ES-I3 (cell line): ENCODE results near the gene AGPAT1.

ENCODE experiments used
- H3K36me3 ChIP-seq: 2 replicates; pipeline ENCODE4 v1.6.1; 2013; ENCODE audit warnings: mild to moderate bottlenecking, low read length, control low read depth, moderate library complexity; ENCODE audit not compliant: insufficient read depth
- H3K4me1 ChIP-seq: 2 replicates; pipeline ENCODE4 v1.6.1; 2013; ENCODE audit warnings: mild to moderate bottlenecking, control low read depth, low read length; ENCODE audit not compliant: insufficient read depth
- H3K9ac ChIP-seq: 2 replicates; pipeline ENCODE4 v1.6.1; 2013; ENCODE audit warnings: low read depth, mild to moderate bottlenecking, low read length, moderate library complexity
- H3K9me3 ChIP-seq: 2 replicates; pipeline ENCODE4 v1.6.1; 2013; ENCODE audit warnings: mild to moderate bottlenecking, low read length, moderate library complexity; ENCODE audit not compliant: control insufficient read depth, insufficient read depth

The AGPAT1 gene

DNA sequence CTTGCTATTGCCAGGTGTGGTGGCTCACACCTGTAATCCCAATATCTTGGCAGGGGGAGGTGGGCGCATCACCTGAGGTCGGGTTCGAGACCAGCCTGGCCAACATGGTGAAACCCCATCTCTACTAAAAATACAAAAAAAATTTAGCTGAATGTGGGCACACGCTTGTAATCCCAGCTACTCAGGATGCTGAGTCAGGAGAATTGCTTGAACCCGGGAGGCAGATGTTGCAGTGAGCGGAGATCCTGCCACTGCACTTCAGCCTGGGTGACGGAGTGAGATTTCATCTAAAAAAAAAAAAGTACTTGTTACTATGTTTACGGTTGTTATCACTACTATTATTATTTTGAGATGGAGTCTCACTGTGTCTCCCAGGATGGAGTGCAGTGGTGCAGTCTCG lies 19.0 kb downstream of the AGPAT1 start:
- peaks cover 4% of the 10 kb centered on the region; the same call in 1 of the 2 replicates for H3K36me3 ChIP-seq
- H3K4me1 ChIP-seq, result peaks cover 10% of the 10 kb centered on the region; the same call in 1 of the 2 replicates
- no peak overlapping the region for H3K9ac ChIP-seq

DNA sequence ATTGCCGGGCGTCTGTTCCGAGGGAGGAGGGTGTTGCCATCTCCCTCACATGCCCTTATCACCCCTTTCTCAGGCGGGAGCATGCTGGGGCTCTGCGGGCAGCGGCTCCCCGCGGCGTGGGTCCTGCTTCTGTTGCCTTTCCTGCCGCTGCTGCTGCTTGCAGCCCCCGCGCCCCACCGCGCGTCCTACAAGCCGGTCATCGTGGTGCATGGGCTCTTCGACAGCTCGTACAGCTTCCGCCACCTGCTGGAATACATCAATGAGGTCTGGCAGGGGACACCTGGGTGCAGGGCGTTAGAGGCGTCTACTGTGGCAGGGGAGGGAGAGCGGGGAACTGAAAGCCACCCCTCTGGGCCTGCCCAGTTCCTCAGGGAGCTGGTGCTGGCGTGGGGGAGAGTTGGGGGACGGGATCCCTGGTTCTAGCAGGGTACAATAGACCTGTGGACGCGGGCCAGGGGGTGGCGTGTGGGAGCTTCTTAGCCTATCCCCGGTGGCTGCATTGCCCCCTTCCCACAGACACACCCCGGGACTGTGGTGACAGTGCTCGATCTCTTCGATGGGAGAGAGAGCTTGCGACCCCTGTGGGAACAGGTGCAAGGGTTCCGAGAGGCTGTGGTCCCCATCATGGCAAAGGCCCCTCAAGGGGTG lies 21.2 kb downstream of the AGPAT1 start:
- H3K9ac ChIP-seq, result peak overlapping the region; percentile 86
- peaks cover 15% of the 10 kb centered on the region; the same call in 1 of the 2 replicates for H3K4me1 ChIP-seq
- H3K36me3 ChIP-seq, result peaks cover 4% of the 10 kb centered on the region; the same call in 1 of the 2 replicates
- no peaks in the 10 kb centered on the region for H3K9me3 ChIP-seq

More for the DNA sequence above, 19.0 kb downstream of the AGPAT1 start:
- no peaks in the 10 kb centered on the region for H3K9me3 ChIP-seq

DNA sequence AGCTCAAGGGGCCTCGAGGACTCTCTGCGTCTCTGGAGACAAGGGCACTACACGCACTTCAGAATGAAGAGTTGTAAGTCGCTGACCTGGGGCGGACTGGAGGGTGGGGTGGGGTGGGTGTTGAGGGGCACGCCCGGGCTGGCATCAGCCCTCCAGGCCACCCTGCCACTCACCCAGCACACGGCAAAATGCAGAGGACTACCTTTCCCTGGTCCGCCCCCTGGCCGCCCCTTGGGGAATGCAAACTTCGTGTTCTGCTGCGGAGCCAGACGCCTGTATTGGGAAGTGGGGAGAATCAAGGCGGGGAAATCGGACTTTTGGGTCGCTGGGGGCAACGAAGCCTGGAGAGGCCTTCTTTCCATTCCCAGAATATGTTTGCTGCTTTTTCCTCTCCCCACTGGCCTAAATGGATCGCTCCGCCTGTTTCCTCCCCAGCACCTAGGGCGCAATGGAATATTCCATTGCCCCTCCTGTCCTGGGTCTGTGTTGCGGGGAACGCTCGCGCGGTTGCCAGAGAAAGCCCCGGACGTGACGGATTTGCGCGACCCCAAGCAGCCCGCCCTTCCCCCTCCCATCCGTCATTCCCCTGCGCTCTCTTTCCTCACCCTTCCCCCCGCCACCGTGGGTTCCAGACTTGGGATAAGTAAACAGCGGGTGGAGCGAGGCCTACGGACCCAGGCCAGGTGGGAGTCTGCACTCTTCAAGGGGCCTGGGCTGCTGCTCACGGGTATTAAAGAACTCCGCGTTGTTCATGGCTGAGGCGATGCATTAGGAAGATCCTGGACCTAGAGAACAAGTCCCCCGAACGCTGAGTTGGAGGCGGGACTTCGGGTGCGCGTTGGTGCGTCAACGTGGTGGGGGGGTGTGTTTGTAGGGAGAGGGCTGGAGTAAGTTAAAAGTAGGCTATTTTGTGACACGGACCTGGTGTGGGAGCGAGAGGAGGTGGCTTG lies 22.0 kb downstream of the AGPAT1 start, which contains the start of gene PPT2:
TSS of gene PPT2 (plus strand) at position 578 of the 950 bp plus-strand sequence. CDS start 454 bp downstream, outside the sequence.
- peaks cover 4% of the 10 kb centered on the region; the same call in 1 of the 2 replicates for H3K36me3 ChIP-seq
- H3K9ac ChIP-seq, result peak within 1 kb of the TSS; percentile 86
- H3K4me1 ChIP-seq, result peaks cover 15% of the 10 kb centered on the region; the same call in 1 of the 2 replicates
- no peaks in the 10 kb centered on the region for H3K9me3 ChIP-seq

DNA sequence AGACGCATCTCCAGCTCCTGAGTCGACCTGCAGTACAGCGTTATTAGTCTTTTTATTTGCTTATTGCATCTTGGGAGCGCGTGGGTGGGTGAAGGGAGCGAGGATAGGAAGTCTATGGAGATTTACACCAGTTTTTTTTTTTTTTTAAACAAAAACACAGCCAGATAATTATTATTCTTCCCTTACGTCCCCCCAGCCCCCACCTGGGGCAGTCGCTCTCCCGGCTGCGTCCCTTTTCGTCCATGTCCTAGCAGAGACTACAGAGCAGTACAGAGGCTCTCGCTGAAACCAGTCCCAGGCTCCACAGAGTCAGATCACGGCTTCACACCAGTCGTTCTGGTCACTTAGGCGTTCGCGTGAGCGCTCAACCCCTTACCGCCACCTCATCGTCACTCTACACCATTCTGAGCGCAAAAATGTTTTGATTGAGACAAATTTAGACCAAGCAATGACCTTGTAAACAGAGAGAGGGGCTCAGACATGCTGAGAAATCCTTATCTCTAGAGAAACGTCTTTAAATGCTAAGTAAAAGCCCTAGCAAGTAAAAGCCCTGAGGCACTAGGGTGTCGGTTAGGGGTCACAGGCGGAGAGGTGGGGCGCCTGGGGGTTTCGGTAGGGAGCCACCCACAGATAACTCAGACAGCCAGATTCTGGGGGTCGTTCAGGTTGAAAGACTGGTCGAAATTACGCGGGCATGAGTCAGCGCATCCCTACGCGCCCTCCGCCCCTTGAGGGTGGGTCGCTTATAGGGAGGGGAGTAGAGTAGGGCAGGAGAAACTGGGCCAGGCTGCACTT lies 22.9 kb downstream of the AGPAT1 start:
- Histone ChIP-seq H3K9me3 (no peaks in the 10 kb centered on the region), H3K36me3 (peaks cover 4% of the 10 kb centered on the region; the same call in 1 of the 2 replicates), H3K9ac (peak overlapping the region; percentile 86), H3K4me1 (peaks cover 15% of the 10 kb centered on the region; the same call in 1 of the 2 replicates)

DNA sequence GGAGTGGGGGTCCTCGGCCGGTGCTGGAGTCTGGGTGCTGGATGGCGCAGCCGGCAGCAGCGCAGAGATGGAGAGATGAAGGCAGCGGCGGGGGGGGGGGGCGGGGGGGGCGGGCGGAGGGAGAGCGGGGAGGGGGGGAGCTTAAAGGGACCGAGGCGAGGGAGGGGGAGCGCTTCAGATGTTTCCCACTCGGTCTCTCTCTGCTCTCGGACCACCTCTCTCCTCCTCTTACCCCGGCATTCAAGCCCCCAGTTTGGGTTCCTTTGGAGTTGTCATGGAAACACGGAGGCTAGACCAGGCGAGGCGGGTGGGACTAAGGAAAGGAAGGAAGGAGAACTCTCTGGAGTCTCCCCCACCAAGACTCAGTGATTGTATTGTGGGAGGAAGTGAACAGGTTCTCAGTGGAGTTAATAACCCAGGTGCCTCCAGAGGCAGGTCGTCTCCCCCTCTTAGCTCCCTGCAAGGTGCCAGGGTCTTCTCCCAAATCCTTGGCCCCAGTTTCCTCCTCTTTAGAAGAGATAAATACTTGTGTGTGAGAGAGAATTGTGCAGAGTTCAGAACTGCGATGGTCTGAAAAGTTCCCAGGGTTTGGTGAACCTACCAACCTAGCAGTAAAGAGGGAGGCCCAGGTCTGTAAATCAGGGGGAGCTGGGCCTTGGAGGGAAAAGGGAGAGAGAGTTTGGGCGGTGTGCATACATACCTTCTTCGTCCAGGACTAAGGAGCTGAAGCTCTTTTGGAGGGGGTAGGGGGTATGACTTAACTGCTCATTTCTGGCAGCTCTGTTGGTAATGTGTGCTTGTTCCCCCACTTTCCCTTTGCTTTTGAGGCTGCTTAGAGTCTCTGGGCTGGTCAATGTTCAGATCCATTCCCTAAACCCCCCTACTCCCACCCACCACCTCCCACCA lies 23.8 kb downstream of the AGPAT1 start, which contains the start of gene PRRT1:
TSS of gene PRRT1 (minus strand) at position 77 of the 906 bp plus-strand sequence. CDS start 112 bp downstream, outside the sequence.
- H3K9ac ChIP-seq, result peak within 1 kb of the TSS; percentile 86

DNA sequence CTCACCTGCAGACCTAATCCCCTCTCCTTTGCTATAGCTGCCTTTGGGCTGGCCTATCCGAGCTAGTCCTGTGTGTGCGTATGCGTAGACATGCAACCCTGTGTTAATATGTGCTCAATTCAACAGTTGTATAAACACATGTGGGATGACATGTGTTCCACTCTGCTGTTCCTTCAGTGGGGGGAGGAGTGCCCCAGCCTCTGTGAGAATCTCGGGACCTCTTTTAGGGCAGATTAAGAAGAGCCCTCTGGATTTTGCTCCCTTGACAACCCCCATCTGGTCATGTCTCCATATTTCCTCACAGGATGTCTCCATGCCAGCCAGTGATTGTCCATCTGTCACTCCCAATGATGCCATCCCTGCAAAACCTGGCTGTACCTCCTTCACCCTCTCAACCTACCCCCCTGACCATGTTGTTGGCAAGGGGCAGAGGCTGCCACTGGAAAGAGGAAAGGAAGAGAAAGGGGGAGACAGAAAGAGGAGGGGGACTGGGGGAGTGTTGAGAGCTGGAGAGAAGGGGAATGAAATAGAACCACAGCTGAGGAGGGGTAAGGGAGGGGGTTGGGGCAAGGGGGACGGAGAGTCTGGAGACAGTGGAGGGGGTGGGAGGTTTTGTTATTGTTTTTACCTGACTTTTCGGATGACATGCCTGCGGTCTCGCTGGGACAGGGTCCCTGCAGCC lies 24.6 kb downstream of the AGPAT1 start:
- H3K36me3 ChIP-seq, result peaks cover under 1% of the 10 kb centered on the region; the same call in 1 of the 2 replicates

More for the DNA sequence above, 23.8 kb downstream of the AGPAT1 start, which contains the start of gene PRRT1:
- Histone ChIP-seq H3K4me1 (peaks cover 15% of the 10 kb centered on the region; the same call in 1 of the 2 replicates), H3K9me3 (no peaks in the 10 kb centered on the region), H3K36me3 (peaks cover 4% of the 10 kb centered on the region; the same call in 1 of the 2 replicates)

DNA sequence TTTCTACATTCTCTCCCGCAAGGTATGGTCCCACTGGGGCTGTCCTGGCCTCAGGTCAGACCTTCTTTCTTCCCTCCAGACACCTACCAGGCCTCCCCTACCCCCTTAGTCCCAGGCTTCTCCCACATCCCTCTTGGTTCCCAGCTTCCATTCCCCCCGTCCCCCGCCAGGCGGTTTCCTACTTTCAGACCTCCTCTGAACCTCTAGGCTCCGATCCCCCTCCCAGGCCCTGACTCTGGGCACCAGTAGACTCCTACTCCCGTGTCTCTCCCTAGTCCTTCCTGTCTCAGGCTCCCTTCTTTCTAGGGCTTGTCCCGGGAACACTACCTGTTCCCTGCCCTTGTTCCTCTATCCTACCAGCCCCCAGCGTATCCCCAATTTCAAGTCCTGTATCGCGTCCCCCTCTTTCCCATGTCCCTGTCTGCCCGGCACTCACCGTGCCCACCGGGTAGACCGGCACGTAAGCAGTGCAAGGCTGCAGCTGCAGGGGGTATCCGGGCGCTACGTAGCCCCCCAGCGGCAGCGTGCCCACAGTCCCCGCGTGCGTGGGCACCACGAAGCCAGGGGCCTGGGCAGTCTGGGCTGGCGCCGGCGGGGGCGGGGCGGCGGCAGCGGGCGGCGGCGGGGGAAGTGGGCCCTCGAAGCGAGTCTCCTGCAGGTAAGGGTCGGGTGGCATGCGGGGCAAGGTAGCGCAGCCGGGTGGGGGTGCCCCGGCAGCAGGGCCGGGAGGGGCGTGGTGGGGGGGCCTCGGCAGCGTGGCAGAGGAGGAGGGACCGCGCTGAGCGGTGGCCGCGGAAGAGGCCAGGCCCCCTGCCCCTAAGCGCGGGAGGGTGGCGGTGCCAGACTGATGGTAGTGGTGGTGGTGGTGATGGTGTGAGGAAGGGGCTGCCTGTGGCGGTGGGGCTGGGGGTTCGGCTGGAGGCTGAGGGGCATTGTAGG lies 25.7 kb downstream of the AGPAT1 start:
- Histone ChIP-seq H3K36me3 (no peaks in the 10 kb centered on the region), H3K4me1 (peaks cover 29% of the 10 kb centered on the region), H3K9me3 (no peaks in the 10 kb centered on the region), H3K9ac (peak overlapping the region; percentile 63; the same call in 1 of the 2 replicates)

More for the DNA sequence above, 24.6 kb downstream of the AGPAT1 start:
- peaks cover 22% of the 10 kb centered on the region for H3K4me1 ChIP-seq
- H3K9me3 ChIP-seq, result no peaks in the 10 kb centered on the region
- H3K9ac ChIP-seq, result peak overlapping the region; percentile 28; the same call in 1 of the 2 replicates

DNA sequence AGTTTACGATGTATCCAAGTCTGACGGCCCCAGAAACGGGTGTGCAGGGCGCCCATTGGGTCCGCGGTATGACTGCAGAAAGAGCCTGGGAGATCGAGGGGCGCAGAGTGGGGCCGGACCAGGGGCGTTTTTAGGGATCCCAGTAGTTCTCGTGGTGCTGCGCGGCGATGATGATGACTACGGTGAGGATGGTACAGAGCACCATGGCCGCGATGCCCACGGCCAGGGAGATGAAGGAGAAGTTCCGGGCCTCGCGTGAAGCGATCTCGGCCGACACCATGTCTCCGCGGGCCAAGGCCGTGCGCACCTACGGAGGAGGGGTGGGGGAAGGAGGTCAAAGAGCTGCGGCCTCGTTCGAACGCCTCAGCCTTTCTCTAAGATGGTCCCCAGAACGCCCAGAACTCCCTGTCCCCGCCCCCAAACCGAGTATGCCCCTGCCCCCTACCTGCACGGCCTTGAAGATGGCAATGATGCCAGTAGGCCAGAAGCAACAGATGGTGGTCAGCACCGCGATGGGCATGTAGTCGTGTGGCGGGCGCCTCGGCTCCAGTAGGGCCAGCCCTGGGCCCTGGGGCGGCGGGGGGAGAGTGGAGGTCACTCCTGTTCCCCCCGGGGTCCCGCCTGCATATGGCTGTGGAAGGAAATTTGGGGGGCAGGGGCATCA lies 26.7 kb downstream of the AGPAT1 start:
- Histone ChIP-seq H3K36me3 (no peaks in the 10 kb centered on the region), H3K9me3 (no peaks in the 10 kb centered on the region), H3K4me1 (peaks cover 25% of the 10 kb centered on the region), H3K9ac (peak overlapping the region; percentile 63; the same call in 1 of the 2 replicates)

DNA sequence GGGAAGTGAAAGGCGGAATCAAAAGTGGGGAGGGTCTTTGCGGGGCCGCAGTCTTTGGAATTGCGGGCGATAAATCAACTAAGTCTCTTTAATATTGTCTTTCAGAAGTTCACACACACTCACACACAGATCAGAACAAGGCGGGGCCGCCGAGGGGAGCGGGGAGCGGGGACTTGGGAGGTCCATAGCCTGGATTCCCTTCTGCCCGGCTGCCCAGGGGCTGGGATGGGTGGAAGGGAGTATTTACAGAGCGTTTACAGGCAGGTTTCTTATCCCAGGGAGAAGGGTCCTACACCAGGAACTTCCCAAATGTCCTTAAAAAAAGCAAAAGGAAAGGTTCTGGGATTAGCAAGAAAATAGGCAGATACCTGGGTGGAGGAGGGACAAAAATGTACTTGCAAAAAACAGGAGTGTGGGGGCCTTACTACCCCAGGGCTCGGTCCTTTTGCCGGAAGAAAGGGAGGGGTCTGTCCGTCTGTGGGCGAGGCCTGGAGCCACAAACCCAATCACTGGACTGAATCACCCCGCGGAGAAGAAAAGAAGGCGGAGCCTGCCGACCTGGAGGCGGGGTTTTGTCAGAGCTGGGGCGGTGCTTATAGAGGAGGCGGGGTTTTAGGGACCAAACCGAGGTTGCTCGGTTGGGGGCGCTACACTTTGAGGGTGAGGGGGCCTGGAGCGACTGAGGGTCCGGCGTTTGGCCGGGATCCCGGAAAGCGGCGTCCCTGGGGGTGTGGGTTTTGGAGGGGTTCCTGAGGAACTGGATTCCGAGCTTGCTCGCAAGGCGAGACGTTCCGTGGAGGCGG lies 27.4 kb downstream of the AGPAT1 start:
- H3K9ac ChIP-seq, result peak overlapping the region; percentile 63
- no peaks in the 10 kb centered on the region for H3K9me3 ChIP-seq
- H3K4me1 ChIP-seq, result peaks cover 25% of the 10 kb centered on the region
- no peaks in the 10 kb centered on the region for H3K36me3 ChIP-seq

DNA sequence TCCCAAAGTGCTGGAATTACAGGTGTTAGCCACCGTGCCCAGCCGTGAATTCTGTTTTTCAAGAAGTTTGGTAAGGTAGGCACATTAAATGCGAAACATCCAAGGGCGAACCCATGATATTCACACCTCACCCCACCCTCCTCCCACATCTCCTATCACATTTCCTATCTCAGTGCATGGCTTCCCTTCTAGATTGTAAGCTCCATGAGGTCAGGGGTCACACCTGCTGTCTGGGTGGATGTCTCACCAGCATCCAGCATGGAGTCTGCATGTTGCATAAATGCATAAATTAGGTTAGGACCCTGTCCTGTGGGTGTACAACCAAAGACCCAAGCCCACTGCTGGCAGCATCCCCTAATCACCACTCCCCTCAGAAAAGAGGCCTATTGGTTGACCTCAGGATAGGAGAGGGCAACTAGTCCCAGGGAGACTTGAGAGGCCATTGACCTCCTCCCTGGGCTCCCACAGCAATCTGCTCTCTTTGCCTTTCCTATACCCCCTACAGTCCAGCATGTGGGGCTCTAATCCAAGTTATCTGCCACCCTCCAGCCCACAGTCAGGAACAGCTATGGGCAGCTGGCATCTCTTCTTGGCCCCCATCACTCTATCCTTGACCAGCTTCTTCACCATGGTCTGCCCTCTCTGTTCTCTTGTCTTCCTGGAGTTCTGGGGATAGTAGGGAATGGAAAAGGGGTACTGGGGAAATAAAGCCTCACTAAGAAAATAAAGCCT lies 28.3 kb downstream of the AGPAT1 start:
- Histone ChIP-seq H3K4me1 (peaks cover 24% of the 10 kb centered on the region), H3K9ac (peak overlapping the region; percentile 63), H3K9me3 (no peaks in the 10 kb centered on the region), H3K36me3 (no peaks in the 10 kb centered on the region)
